Measurements from ENCODE around the gene CCSER1. TPM values are rescaled to one million over a fixed set of nuclear protein-coding genes. Genes with fewer than 3 reads are reported as not detected.

The CCSER1 gene
- total and polyA plus RNA-seq, 4 donors = 0.18 to 2.3 (median 1.2) TPM

- no peak for DNase-seq (ENCODE audit: low spot score)
- no peak for TF ChIP-seq GABPA (IDR thresholded peaks at IDR 0.05 in 1 of 2, conservative IDR thresholded peaks at IDR 0.05 in 1 of 2)
- WGBS = 64% methylated on average over 5 of the region's 5 CpGs
These were observed 60.1 kb downstream of the CCSER1 start for GRCh38 chr4:90187148-90187884.

GRCh38 chr4:90189178-90189577 is 62.0 kb downstream of the CCSER1 start:
- Histone ChIP-seq H3K36me3 (ENCODE audit: control insufficient read depth in 4 of 4, insufficient read depth in 3 of 4, low read depth in 1 of 4, low read length in 3 of 4) (no peaks in the 10 kb centered on the region), H3K9me3 (ENCODE audit: control insufficient read depth in 4 of 4, low read length in 3 of 4) (no peaks in the 10 kb centered on the region), H3K27me3 (ENCODE audit: control insufficient read depth in 4 of 4, insufficient read depth in 4 of 4, low read length in 3 of 4) (peaks cover 0 to 8% (median 3%) of the 10 kb centered on the region in 4 donors), H3K9ac (ENCODE audit: low read depth in 1 of 2, low read length in 2 of 2) (no peak overlapping the region), H3K4me3 (ENCODE audit: low read depth in 1 of 3, low read length in 3 of 3) (no peak overlapping the region), H3K4me1 (ENCODE audit: control insufficient read depth in 4 of 4, insufficient read depth in 4 of 4, low read length in 3 of 4) (no peaks in the 10 kb centered on the region), H3K27ac (ENCODE audit: low read depth in 1 of 2, low read length in 2 of 2) (no peak overlapping the region)
- WGBS = 89% methylated on average over 3 of the region's 3 CpGs
- TF ChIP-seq, protein P1, sequence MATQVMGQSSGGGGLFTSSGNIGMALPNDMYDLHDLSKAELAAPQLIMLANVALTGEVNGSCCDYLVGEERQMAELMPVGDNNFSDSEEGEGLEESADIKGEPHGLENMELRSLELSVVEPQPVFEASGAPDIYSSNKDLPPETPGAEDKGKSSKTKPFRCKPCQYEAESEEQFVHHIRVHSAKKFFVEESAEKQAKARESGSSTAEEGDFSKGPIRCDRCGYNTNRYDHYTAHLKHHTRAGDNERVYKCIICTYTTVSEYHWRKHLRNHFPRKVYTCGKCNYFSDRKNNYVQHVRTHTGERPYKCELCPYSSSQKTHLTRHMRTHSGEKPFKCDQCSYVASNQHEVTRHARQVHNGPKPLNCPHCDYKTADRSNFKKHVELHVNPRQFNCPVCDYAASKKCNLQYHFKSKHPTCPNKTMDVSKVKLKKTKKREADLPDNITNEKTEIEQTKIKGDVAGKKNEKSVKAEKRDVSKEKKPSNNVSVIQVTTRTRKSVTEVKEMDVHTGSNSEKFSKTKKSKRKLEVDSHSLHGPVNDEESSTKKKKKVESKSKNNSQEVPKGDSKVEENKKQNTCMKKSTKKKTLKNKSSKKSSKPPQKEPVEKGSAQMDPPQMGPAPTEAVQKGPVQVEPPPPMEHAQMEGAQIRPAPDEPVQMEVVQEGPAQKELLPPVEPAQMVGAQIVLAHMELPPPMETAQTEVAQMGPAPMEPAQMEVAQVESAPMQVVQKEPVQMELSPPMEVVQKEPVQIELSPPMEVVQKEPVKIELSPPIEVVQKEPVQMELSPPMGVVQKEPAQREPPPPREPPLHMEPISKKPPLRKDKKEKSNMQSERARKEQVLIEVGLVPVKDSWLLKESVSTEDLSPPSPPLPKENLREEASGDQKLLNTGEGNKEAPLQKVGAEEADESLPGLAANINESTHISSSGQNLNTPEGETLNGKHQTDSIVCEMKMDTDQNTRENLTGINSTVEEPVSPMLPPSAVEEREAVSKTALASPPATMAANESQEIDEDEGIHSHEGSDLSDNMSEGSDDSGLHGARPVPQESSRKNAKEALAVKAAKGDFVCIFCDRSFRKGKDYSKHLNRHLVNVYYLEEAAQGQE (IDR thresholded peaks at IDR 0.05) = no peak
- TF ChIP-seq YY1 (IDR thresholded peaks at IDR 0.05) (no peak), FOXA2 (IDR thresholded peaks at IDR 0.05) (no peak), SP1 (IDR thresholded peaks at IDR 0.05) (no peak), TAF1 (conservative IDR thresholded peaks at IDR 0.05) (no peak), EGR1 (IDR thresholded peaks at IDR 0.05; ENCODE audit: low read depth in 2 of 2) (no peak), MAX (IDR thresholded peaks at IDR 0.05) (no peak), RXRA (IDR thresholded peaks at IDR 0.05) (no peak), HNF4A (conservative IDR thresholded peaks at IDR 0.05) (no peak), RAD21 (IDR thresholded peaks at IDR 0.05) (no peak), GABPA (IDR thresholded peaks at IDR 0.05 in 1 of 2, conservative IDR thresholded peaks at IDR 0.05 in 1 of 2) (no peak), ZBTB33 (IDR thresholded peaks at IDR 0.05) (no peak)
- TF ChIP-seq, protein P2, sequence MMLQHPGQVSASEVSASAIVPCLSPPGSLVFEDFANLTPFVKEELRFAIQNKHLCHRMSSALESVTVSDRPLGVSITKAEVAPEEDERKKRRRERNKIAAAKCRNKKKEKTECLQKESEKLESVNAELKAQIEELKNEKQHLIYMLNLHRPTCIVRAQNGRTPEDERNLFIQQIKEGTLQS (IDR thresholded peaks at IDR 0.05) = no peak
- DNase-seq (ENCODE audit: low spot score) = no peak

More at GRCh38 chr4:90187148-90187884, 60.1 kb downstream of the CCSER1 start:
- peaks cover 0 to 8% (median 2%) of the 10 kb centered on the region in 4 donors for H3K27me3 ChIP-seq (ENCODE audit: control insufficient read depth in 4 of 4, insufficient read depth in 4 of 4, low read length in 3 of 4)
- no peak overlapping the region for H3K4me3 ChIP-seq (ENCODE audit: low read depth in 1 of 3, low read length in 3 of 3)
- H3K27ac ChIP-seq (ENCODE audit: low read depth in 1 of 2, low read length in 2 of 2) = no peak overlapping the region
- H3K9me3 ChIP-seq (ENCODE audit: control insufficient read depth in 4 of 4, low read length in 3 of 4) = no peaks in the 10 kb centered on the region
- no peaks in the 10 kb centered on the region for H3K36me3 ChIP-seq (ENCODE audit: control insufficient read depth in 4 of 4, insufficient read depth in 3 of 4, low read depth in 1 of 4, low read length in 3 of 4)
- H3K4me1 ChIP-seq (ENCODE audit: control insufficient read depth in 4 of 4, insufficient read depth in 4 of 4, low read length in 3 of 4) = no peaks in the 10 kb centered on the region
- H3K9ac ChIP-seq (ENCODE audit: low read depth in 1 of 2, low read length in 2 of 2) = no peak overlapping the region

Data from liver (tissue), 9 donors.